ENCODE results near the gene UST. TPM values are rescaled to one million over a fixed set of nuclear protein-coding genes. Genes with fewer than 3 reads are reported as not detected.

UST gene
- polyA plus RNA-seq, 1 donor (not counting 4 experiments of a cell fraction or from before 2014, with no cell fraction given), result 6.1 TPM

- DNase-seq (ENCODE audit: low read depth, low spot score) (no peak), FAIRE-seq (no peak)
- dilution Hi-C loops (cut with MboI; ENCODE audit: extremely low pct_ligation_motif_present, low sequenced_read_pairs), result no loop called here
- Histone ChIP-seq H3K27me3 (ENCODE audit: control insufficient read depth, extremely low read depth, insufficient read depth, low read length) (no peaks in the 10 kb centered on the region), H3K4me2 (ENCODE audit: control insufficient read depth, extremely low read depth, insufficient read depth, low read depth, low read length) (no peak overlapping the region), H3K9me3 (ENCODE audit: control insufficient read depth, low read depth, low read length) (no peaks in the 10 kb centered on the region), H3K4me1 (ENCODE audit: control insufficient read depth, extremely low read depth, insufficient read depth, low read length) (no peaks in the 10 kb centered on the region), H3K36me3 (ENCODE audit: control insufficient read depth in 2 of 2, extremely low read depth in 1 of 2, insufficient read depth in 2 of 2, low read length in 2 of 2) (no peaks in the 10 kb centered on the region), H3K4me3 (ENCODE audit: control insufficient read depth in 2 of 3, extremely low read depth in 1 of 3, insufficient read depth in 2 of 3, low read depth in 1 of 3, low read length in 3 of 3) (no peak overlapping the region), H3K27ac (ENCODE audit: control insufficient read depth, insufficient read depth, low read length) (no peak overlapping the region), H2AFZ (ENCODE audit: control insufficient read depth, low read length) (no peak overlapping the region), H3K79me2 (ENCODE audit: control insufficient read depth, insufficient read depth, low read length) (no peaks in the 10 kb centered on the region), H3K9me1 (ENCODE audit: control insufficient read depth, extremely low read depth, insufficient read depth, low read length) (no peaks in the 10 kb centered on the region), H3K9ac (ENCODE audit: control insufficient read depth, extremely low read depth, insufficient read depth, low read length) (no peak overlapping the region), H4K20me1 (ENCODE audit: control insufficient read depth, extremely low read depth, insufficient read depth, low read length) (no peaks in the 10 kb centered on the region)
- no peak for TF ChIP-seq EZH2 (IDR thresholded peaks at IDR 0.05; ENCODE audit: low read length)
Measured at GRCh38 chr6:148708707-148709106, 38.1 kb upstream of the UST start.

DNA sequence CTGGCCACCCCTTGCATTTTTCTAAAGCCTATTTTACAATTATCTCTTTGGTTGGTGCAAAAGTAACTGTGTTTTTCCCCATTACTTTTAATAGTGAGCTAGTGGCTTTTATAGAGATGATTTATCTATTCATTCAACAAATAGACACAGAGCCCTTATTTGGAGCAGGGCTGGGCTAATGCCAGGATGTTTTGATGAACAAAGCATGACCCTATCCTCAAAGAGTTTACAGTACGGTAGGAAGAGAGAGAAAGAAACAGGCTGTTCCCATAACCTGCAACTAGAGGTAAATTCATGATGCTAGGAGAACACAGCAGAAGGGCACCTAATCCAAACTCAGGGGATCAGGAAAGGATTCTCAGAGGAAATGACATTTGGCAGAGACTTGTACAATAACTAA lies 37.3 kb upstream of the UST start:
- Histone ChIP-seq H3K9me1 (ENCODE audit: control insufficient read depth, extremely low read depth, insufficient read depth, low read length) (no peaks in the 10 kb centered on the region), H3K9ac (ENCODE audit: control insufficient read depth, extremely low read depth, insufficient read depth, low read length) (no peak overlapping the region), H3K27me3 (ENCODE audit: control insufficient read depth, extremely low read depth, insufficient read depth, low read length) (no peaks in the 10 kb centered on the region), H4K20me1 (ENCODE audit: control insufficient read depth, extremely low read depth, insufficient read depth, low read length) (no peaks in the 10 kb centered on the region), H3K4me3 (ENCODE audit: control insufficient read depth in 2 of 3, extremely low read depth in 1 of 3, insufficient read depth in 2 of 3, low read depth in 1 of 3, low read length in 3 of 3) (no peak overlapping the region), H3K9me3 (ENCODE audit: control insufficient read depth, low read depth, low read length) (no peaks in the 10 kb centered on the region), H3K36me3 (ENCODE audit: control insufficient read depth in 2 of 2, extremely low read depth in 1 of 2, insufficient read depth in 2 of 2, low read length in 2 of 2) (no peaks in the 10 kb centered on the region), H3K79me2 (ENCODE audit: control insufficient read depth, insufficient read depth, low read length) (no peaks in the 10 kb centered on the region), H2AFZ (ENCODE audit: control insufficient read depth, low read length) (no peak overlapping the region), H3K4me1 (ENCODE audit: control insufficient read depth, extremely low read depth, insufficient read depth, low read length) (no peaks in the 10 kb centered on the region), H3K27ac (ENCODE audit: control insufficient read depth, insufficient read depth, low read length) (no peak overlapping the region), H3K4me2 (ENCODE audit: control insufficient read depth, extremely low read depth, insufficient read depth, low read depth, low read length) (no peak overlapping the region)
- DNase-seq (ENCODE audit: low read depth, low spot score) (no peak), FAIRE-seq (no peak)
- dilution Hi-C loops (cut with MboI; ENCODE audit: extremely low pct_ligation_motif_present, low sequenced_read_pairs), result no loop called here
- no peak for TF ChIP-seq EZH2 (IDR thresholded peaks at IDR 0.05; ENCODE audit: low read length)
- TF ChIP-seq, protein P1, sequence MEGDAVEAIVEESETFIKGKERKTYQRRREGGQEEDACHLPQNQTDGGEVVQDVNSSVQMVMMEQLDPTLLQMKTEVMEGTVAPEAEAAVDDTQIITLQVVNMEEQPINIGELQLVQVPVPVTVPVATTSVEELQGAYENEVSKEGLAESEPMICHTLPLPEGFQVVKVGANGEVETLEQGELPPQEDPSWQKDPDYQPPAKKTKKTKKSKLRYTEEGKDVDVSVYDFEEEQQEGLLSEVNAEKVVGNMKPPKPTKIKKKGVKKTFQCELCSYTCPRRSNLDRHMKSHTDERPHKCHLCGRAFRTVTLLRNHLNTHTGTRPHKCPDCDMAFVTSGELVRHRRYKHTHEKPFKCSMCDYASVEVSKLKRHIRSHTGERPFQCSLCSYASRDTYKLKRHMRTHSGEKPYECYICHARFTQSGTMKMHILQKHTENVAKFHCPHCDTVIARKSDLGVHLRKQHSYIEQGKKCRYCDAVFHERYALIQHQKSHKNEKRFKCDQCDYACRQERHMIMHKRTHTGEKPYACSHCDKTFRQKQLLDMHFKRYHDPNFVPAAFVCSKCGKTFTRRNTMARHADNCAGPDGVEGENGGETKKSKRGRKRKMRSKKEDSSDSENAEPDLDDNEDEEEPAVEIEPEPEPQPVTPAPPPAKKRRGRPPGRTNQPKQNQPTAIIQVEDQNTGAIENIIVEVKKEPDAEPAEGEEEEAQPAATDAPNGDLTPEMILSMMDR (optimal IDR thresholded peaks at IDR 0.05 in 1 of 3, IDR thresholded peaks at IDR 0.05 in 1 of 3, conservative IDR thresholded peaks at IDR 0.05 in 1 of 3; ENCODE audit: extremely low read depth in 1 of 3, insufficient read depth in 2 of 3, low read length in 3 of 3), result no peak
